ENCODE data around the gene FLOT1. TPM values are rescaled to one million over a fixed set of nuclear protein-coding genes. Genes with fewer than 3 reads are reported as not detected.

The FLOT1 gene
- total and polyA plus RNA-seq, 2 donors (not counting 3 experiments of a cell fraction or from before 2014, with no cell fraction given), result 141 to 154 TPM

DNA sequence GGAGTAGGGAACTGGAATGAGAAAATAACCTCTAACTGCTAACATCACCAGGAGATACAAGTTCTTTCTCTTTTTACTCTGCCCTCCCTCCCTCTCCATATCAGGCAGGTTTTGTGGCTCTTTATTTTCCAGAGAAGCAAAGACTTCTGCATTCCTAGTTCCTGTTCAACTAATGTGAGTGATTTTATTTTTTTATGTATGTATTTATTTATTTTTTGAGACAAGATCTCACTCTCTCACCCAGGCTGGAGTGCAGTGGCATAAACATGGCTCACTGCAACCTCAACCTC, 7.8 kb upstream of the FLOT1 start:
- intact Hi-C loops (cut with micrococcal nuclease), result no loop called here

More for the DNA sequence above, 7.8 kb upstream of the FLOT1 start:
- ChIA-PET CTCF (interaction anchor here (1.0 to 1.9 kb wide), 2 partner anchors 13 to 72 kb away, joined by 3 to 8 read pairs; no protein-coding TSS in a partner anchor), POLR2A (no interaction called here)
- TF ChIP-seq FOS (IDR thresholded peaks at IDR 0.05; ENCODE audit: borderline replicate concordance, insufficient read depth, low read length) (no peak), CTCF (IDR thresholded peaks at IDR 0.05; ENCODE audit: extremely low read depth in 1 of 2, insufficient read depth in 1 of 2, low read depth in 1 of 2, low read length in 2 of 2) (no peak), POLR2A (IDR thresholded peaks at IDR 0.05; ENCODE audit: low read depth, low read length) (no peak), MYC (IDR thresholded peaks at IDR 0.05; ENCODE audit: low read depth, low read length) (no peak)
- Histone ChIP-seq H3K9me1 (replicated peaks; ENCODE audit: control insufficient read depth, extremely low read depth, insufficient read depth, low read length) (no peaks in the 10 kb centered on the region), H3K4me1 (ENCODE audit: control insufficient read depth, extremely low read depth, insufficient read depth, low read length) (peaks cover 58% of the 10 kb centered on the region), H3K36me3 (ENCODE audit: control insufficient read depth in 2 of 2, extremely low read depth in 1 of 2, insufficient read depth in 2 of 2, low read length in 2 of 2) (no peaks in the 10 kb centered on the region), H4K20me1 (replicated peaks; ENCODE audit: control insufficient read depth, extremely low read depth, insufficient read depth, low read length) (no peaks in the 10 kb centered on the region), H3K4me3 (replicated peaks in 1 of 3; ENCODE audit: insufficient read depth in 1 of 3, low read depth in 1 of 3, low read length in 3 of 3) (no peak overlapping the region), H3K79me2 (ENCODE audit: control insufficient read depth, insufficient read depth, low read length) (no peaks in the 10 kb centered on the region), H3K9me3 (replicated peaks; ENCODE audit: control insufficient read depth, insufficient read depth, low read length) (no peaks in the 10 kb centered on the region), H3K9ac (replicated peaks; ENCODE audit: extremely low read depth, insufficient read depth, low read length) (peak overlapping the region; percentile 78), H2AFZ (ENCODE audit: low read depth, low read length) (no peak overlapping the region), H3K27ac (ENCODE audit: insufficient read depth, low read depth, low read length) (peak overlapping the region; percentile 89), H3K27me3 (ENCODE audit: control insufficient read depth in 2 of 2, insufficient read depth in 2 of 2, low read length in 2 of 2) (no peaks in the 10 kb centered on the region), H3K4me2 (ENCODE audit: insufficient read depth, low read length) (no peak overlapping the region)
- FAIRE-seq (no peak), DNase-seq (ENCODE audit: low read depth, low spot score) (peak; percentile 21)
- dilution Hi-C loops (cut with MboI; ENCODE audit: extremely low pct_ligation_motif_present, low sequenced_read_pairs), result no loop called here
- no TSS peak for BruUV-seq (replicated peaks)
